HUES48 (cell line): ENCODE data around the gene ARMC2.

ENCODE experiments used
- H3K27ac ChIP-seq: one replicate; pipeline ENCODE4 v1.7.0; 2013; ENCODE audit warnings: low read depth, low read length, inconsistent platforms
- H3K27me3 ChIP-seq: 2 replicates; pipeline ENCODE4 v1.6.1; 2013; ENCODE audit warnings: mild to moderate bottlenecking, low read length; ENCODE audit not compliant: control insufficient read depth, insufficient read depth
- H3K36me3 ChIP-seq: 2 replicates; pipeline ENCODE4 v1.6.1; 2013; ENCODE audit warnings: low read length; ENCODE audit not compliant: control insufficient read depth, insufficient read depth
- H3K4me1 ChIP-seq: 2 replicates; pipeline ENCODE4 v1.6.1; 2013; ENCODE audit warnings: mild to moderate bottlenecking, low read length; ENCODE audit not compliant: control insufficient read depth, insufficient read depth
- H3K4me3 ChIP-seq: 2 replicates; pipeline ENCODE4 v1.5.1; 2013; ENCODE audit warnings: mild to moderate bottlenecking, low read depth, low read length
- H3K9ac ChIP-seq: 2 replicates; pipeline ENCODE4 v1.6.1; 2013; ENCODE audit warnings: mild to moderate bottlenecking, low read depth, low read length, moderate library complexity
- H3K9me3 ChIP-seq: 2 replicates; pipeline ENCODE4 v1.6.1; 2013; ENCODE audit warnings: low read length; ENCODE audit not compliant: control insufficient read depth, insufficient read depth

Gene ARMC2

GRCh38 chr6:108957221-108957620, 109.0 kb downstream of the ARMC2 start:
- Histone ChIP-seq H3K36me3 (no peaks in the 10 kb centered on the region), H3K9ac (no peak overlapping the region), H3K27ac (no peak overlapping the region), H3K4me3 (no peak overlapping the region), H3K4me1 (no peaks in the 10 kb centered on the region), H3K27me3 (no peaks in the 10 kb centered on the region), H3K9me3 (no peaks in the 10 kb centered on the region)

GRCh38 chr6:108958900-108959770, 110.9 kb downstream of the ARMC2 start:
- H3K4me3 ChIP-seq, result no peak overlapping the region
- H3K4me1 ChIP-seq, result no peaks in the 10 kb centered on the region

GRCh38 chr6:108959972-108960582, 111.9 kb downstream of the ARMC2 start:
- Histone ChIP-seq H3K9me3 (no peaks in the 10 kb centered on the region), H3K4me3 (no peak overlapping the region), H3K36me3 (no peaks in the 10 kb centered on the region), H3K4me1 (0 out of 2 replicates have a peak, but pooled peaks cover 2% of the 10 kb centered on the region), H3K27ac (no peak overlapping the region), H3K27me3 (no peaks in the 10 kb centered on the region), H3K9ac (no peak overlapping the region)

More at GRCh38 chr6:108958900-108959770, 110.9 kb downstream of the ARMC2 start:
- Histone ChIP-seq H3K27ac (no peak overlapping the region), H3K36me3 (no peaks in the 10 kb centered on the region), H3K27me3 (no peaks in the 10 kb centered on the region), H3K9ac (no peak overlapping the region), H3K9me3 (no peaks in the 10 kb centered on the region)

GRCh38 chr6:108960601-108961000, 112.4 kb downstream of the ARMC2 start:
- Histone ChIP-seq H3K4me1 (peaks cover 7% of the 10 kb centered on the region; the same call in 1 of the 2 replicates), H3K27me3 (no peaks in the 10 kb centered on the region), H3K36me3 (no peaks in the 10 kb centered on the region), H3K4me3 (no peak overlapping the region), H3K27ac (no peak overlapping the region), H3K9ac (no peak overlapping the region), H3K9me3 (no peaks in the 10 kb centered on the region)

- no peaks in the 10 kb centered on the region for H3K9me3 ChIP-seq
- no peak overlapping the region for H3K4me3 ChIP-seq
- peaks cover 7% of the 10 kb centered on the region; the same call in 1 of the 2 replicates for H3K4me1 ChIP-seq
- no peaks in the 10 kb centered on the region for H3K36me3 ChIP-seq
- H3K27ac ChIP-seq, result no peak overlapping the region
- no peaks in the 10 kb centered on the region for H3K27me3 ChIP-seq
- no peak overlapping the region for H3K9ac ChIP-seq
Observed at GRCh38 chr6:108961077-108961476, 112.9 kb downstream of the ARMC2 start.

GRCh38 chr6:108961985-108962384, 113.8 kb downstream of the ARMC2 start:
- no peaks in the 10 kb centered on the region for H3K9me3 ChIP-seq
- peaks cover 16% of the 10 kb centered on the region for H3K4me1 ChIP-seq
- no peaks in the 10 kb centered on the region for H3K27me3 ChIP-seq
- H3K27ac ChIP-seq, result no peak overlapping the region
- no peak overlapping the region for H3K4me3 ChIP-seq
- no peaks in the 10 kb centered on the region for H3K36me3 ChIP-seq
- H3K9ac ChIP-seq, result no peak overlapping the region

- Histone ChIP-seq H3K4me3 (no peak overlapping the region), H3K9me3 (no peaks in the 10 kb centered on the region), H3K9ac (no peak overlapping the region), H3K4me1 (peaks cover 24% of the 10 kb centered on the region), H3K27me3 (no peaks in the 10 kb centered on the region), H3K27ac (no peak overlapping the region), H3K36me3 (no peaks in the 10 kb centered on the region)
Observed at GRCh38 chr6:108966251-108966650, 118.0 kb downstream of the ARMC2 start.

GRCh38 chr6:108966855-108967755, 118.9 kb downstream of the ARMC2 start:
- no peaks in the 10 kb centered on the region for H3K27me3 ChIP-seq
- no peak overlapping the region for H3K27ac ChIP-seq
- H3K36me3 ChIP-seq, result no peaks in the 10 kb centered on the region
- H3K9ac ChIP-seq, result no peak overlapping the region
- no peak overlapping the region for H3K4me3 ChIP-seq
- H3K4me1 ChIP-seq, result peaks cover 24% of the 10 kb centered on the region
- no peaks in the 10 kb centered on the region for H3K9me3 ChIP-seq

GRCh38 chr6:108968325-108969316, 120.4 kb downstream of the ARMC2 start:
- H3K9me3 ChIP-seq, result no peaks in the 10 kb centered on the region
- H3K27ac ChIP-seq, result no peak overlapping the region
- no peaks in the 10 kb centered on the region for H3K36me3 ChIP-seq
- H3K27me3 ChIP-seq, result no peaks in the 10 kb centered on the region
- peaks cover 24% of the 10 kb centered on the region for H3K4me1 ChIP-seq
- no peak overlapping the region for H3K4me3 ChIP-seq
- H3K9ac ChIP-seq, result no peak overlapping the region

- Histone ChIP-seq H3K4me1 (peaks cover 24% of the 10 kb centered on the region), H3K9me3 (no peaks in the 10 kb centered on the region), H3K4me3 (no peak overlapping the region), H3K27ac (no peak overlapping the region), H3K27me3 (no peaks in the 10 kb centered on the region), H3K36me3 (no peaks in the 10 kb centered on the region), H3K9ac (no peak overlapping the region)
Observed at GRCh38 chr6:108969776-108970175, 121.6 kb downstream of the ARMC2 start.
